Spleen (tissue), 11 donors: ENCODE results near the gene PUS1. TPM values are rescaled to one million over a fixed set of nuclear protein-coding genes. Genes with fewer than 3 reads are reported as not detected.

Experiments used
- DNase-seq: peaks from one replicate; pipeline ENCODE4 v3.0.0-alpha.2; 2020
- H3K27ac ChIP-seq, 8 donors: fragments of 200-600 bp; sonication (generic) in 7 of 8; 1 replicate in 4 of 8; 2 replicates in 4 of 8; pipeline versions ENCODE4 v1.5.0 to v1.8.0; 2016 to 2021; ENCODE audit warnings: inconsistent platforms in 4 of 8, mild to moderate bottlenecking in 4 of 8, moderate library complexity in 1 of 8
- H3K27me3 ChIP-seq, 7 donors: fragments of 200-600 bp; sonication (generic) in 6 of 7; replicated peaks in 1 of 7; 1 replicate in 4 of 7; 2 replicates in 3 of 7; pipeline versions ENCODE4 v1.5.0 to v1.8.0; 2016 to 2021; ENCODE audit warnings: inconsistent platforms in 3 of 7, mild to moderate bottlenecking in 1 of 7
- H3K36me3 ChIP-seq, 6 donors: fragments of 200-600 bp; sonication (generic) in 5 of 6; 1 replicate in 4 of 6; 2 replicates in 2 of 6; pipeline versions ENCODE4 v1.5.0 to v1.8.0; 2016 to 2021; ENCODE audit warnings: inconsistent platforms in 2 of 6
- H3K4me1 ChIP-seq, 6 donors: fragments of 200-600 bp; sonication (generic) in 5 of 6; 1 replicate in 3 of 6; 2 replicates in 3 of 6; pipeline versions ENCODE4 v1.5.0 to v1.8.0; 2016 to 2021; ENCODE audit warnings: inconsistent platforms in 3 of 6
- H3K4me3 ChIP-seq, 8 donors: fragments of 200-600 bp; sonication (generic) in 7 of 8; 1 replicate in 4 of 8; 2 replicates in 4 of 8; pipeline versions ENCODE4 v1.5.0 to v1.8.0; 2016 to 2021; ENCODE audit warnings: inconsistent platforms in 4 of 8, mild to moderate bottlenecking in 4 of 8, moderate library complexity in 2 of 8
- H3K9me3 ChIP-seq, 8 donors: fragments of 200-600 bp; sonication (generic) in 7 of 8; 1 replicate in 4 of 8; 2 replicates in 4 of 8; pipeline versions ENCODE4 v1.5.0 to v1.8.0; 2016 to 2021; ENCODE audit warnings: inconsistent platforms in 4 of 8
- CTCF ChIP-seq, 11 experiments: fragments of 200-600 bp in 7 of 11; fragments of 450-650 bp in 4 of 11; sonication (generic) in 4 of 11; IDR thresholded peaks in 8 of 11; conservative IDR thresholded peaks in 3 of 11; 1 replicate in 7 of 11; 2 replicates in 4 of 11; pipeline versions ENCODE4 v1.4.0 to v1.8.0; 2016 to 2021; ENCODE audit warnings: antibody characterized with exemption in 11 of 11, inconsistent platforms in 4 of 11, mild to moderate bottlenecking in 1 of 11
- POLR2A ChIP-seq, 3 donors: fragments of 450-650 bp; IDR thresholded peaks; one replicate each; pipeline ENCODE4 v1.5.1; 2017; ENCODE audit warnings: antibody characterized with exemption in 3 of 3, mild to moderate bottlenecking in 1 of 3
- POLR2AphosphoS5 ChIP-seq, 3 donors: sonication (generic); formaldehyde crosslinking; IDR thresholded peaks; one replicate each; pipeline ENCODE4 v1.5.1; 2017; ENCODE audit warnings: antibody characterized with exemption in 3 of 3
- WGBS, 5 donors: extraction: QIAGEN DNeasy Blood & Tissue Kit in 3 of 5; methylation state at CpG; one replicate each; pipeline versions ENCODE4 v1.1.5 to v1.1.7; 2013 to 2018; 5-methylcytosine and 5-hydroxymethylcytosine counted together
- intact Hi-C: fragments of 100-400 bp; cut with DNase I; formaldehyde crosslinking; loops from one replicate; pipeline ENCODE4 v1.15.0; 2023; ENCODE audit warnings: low total_unique reads
- polyA plus RNA-seq, 3 donors: library from polyadenylated mRNA; stranded (reverse); fragments of 200-250 nt; gene quantifications; one replicate each; pipeline ENCODE4 v1.2.1, GENCODE V29; 2013
- total RNA-seq, 7 donors: library from RNA; depleted of rRNA in 3 of 7; stranded (reverse); fragments of >200 nt in 3 of 7; fragmentation: NEBNext Ultra II Directional in 4 of 7; extraction: Animal tissue kit (Norgen Biotek cat#: 25700) in 4 of 7; gene quantifications; one replicate each; pipeline versions ENCODE4 v1.1.0 to v1.2.1, GENCODE V29; 2016 to 2021
- donor health status: healthy with polysubstance abuse.
- donor health status: DM: no; HTN: no; CAD: no; lungs with moderate emphysema.
- donor health status: DM: no; HTN: no; CAD: no.
- donor health status: Bipolar disorder and iron deficiency.
- donor health status: healthy.
- donor health status: DM: no; HTN: no; CAD: no.
- donor health status: DM: yes; HTN: yes; CAD: no.

Gene PUS1
- total and polyA plus RNA-seq, 10 donors = 16.0 to 46.5 (median 30.0) TPM

- Histone ChIP-seq H3K27ac (peak overlapping the region in 2 of 8 donors; percentile 11 to 45), H3K27me3 (no peaks in the 10 kb centered on the region), H3K9me3 (no peaks in the 10 kb centered on the region), H3K36me3 (peaks cover 0 to 73% (median 0%) of the 10 kb centered on the region in 6 donors), H3K4me3 (no peak overlapping the region), H3K4me1 (peaks cover 29 to 95% (median 63%) of the 10 kb centered on the region in 6 donors)
- intact Hi-C loops = no loop called here
- TF ChIP-seq POLR2AphosphoS5 (IDR thresholded peaks at IDR 0.05) = peak in 2 of 3 donors; percentile 10 to 37
- TF ChIP-seq POLR2A (IDR thresholded peaks at IDR 0.05) = no peak
- DNase-seq = peak; percentile 67
- WGBS, 5 donors = 75 to 94% (median 93%) methylated on average over 5 to 6 of the region's 6 CpGs
Measured at GRCh38 chr12:131900397-131900796, 28.7 kb upstream of the PUS1 start.

- Histone ChIP-seq H3K4me1 (peaks cover 19 to 88% (median 53%) of the 10 kb centered on the region in 6 donors), H3K4me3 (peak overlapping the region in 1 of 8 donors; percentile 25), H3K27ac (peak overlapping the region in 5 of 8 donors; percentile 14 to 64 (median 49)), H3K27me3 (no peaks in the 10 kb centered on the region), H3K9me3 (no peaks in the 10 kb centered on the region), H3K36me3 (peaks cover 0 to 79% (median 4%) of the 10 kb centered on the region in 6 donors)
- 70 to 79% (median 72%) methylated on average over 29 to 30 of the region's 30 CpGs for WGBS, 5 donors
- intact Hi-C loops = no loop called here
- peak; percentile 85 for DNase-seq
- TF ChIP-seq CTCF (IDR thresholded peaks at IDR 0.05 in 8 of 11, conservative IDR thresholded peaks at IDR 0.05 in 3 of 11) (peak in 1 of 11 experiments; percentile 6), POLR2A (IDR thresholded peaks at IDR 0.05) (no peak), POLR2AphosphoS5 (IDR thresholded peaks at IDR 0.05) (peak; percentile 54 to 70 (median 67))
Measured at GRCh38 chr12:131901431-131902331, 27.4 kb upstream of the PUS1 start.

DNA sequence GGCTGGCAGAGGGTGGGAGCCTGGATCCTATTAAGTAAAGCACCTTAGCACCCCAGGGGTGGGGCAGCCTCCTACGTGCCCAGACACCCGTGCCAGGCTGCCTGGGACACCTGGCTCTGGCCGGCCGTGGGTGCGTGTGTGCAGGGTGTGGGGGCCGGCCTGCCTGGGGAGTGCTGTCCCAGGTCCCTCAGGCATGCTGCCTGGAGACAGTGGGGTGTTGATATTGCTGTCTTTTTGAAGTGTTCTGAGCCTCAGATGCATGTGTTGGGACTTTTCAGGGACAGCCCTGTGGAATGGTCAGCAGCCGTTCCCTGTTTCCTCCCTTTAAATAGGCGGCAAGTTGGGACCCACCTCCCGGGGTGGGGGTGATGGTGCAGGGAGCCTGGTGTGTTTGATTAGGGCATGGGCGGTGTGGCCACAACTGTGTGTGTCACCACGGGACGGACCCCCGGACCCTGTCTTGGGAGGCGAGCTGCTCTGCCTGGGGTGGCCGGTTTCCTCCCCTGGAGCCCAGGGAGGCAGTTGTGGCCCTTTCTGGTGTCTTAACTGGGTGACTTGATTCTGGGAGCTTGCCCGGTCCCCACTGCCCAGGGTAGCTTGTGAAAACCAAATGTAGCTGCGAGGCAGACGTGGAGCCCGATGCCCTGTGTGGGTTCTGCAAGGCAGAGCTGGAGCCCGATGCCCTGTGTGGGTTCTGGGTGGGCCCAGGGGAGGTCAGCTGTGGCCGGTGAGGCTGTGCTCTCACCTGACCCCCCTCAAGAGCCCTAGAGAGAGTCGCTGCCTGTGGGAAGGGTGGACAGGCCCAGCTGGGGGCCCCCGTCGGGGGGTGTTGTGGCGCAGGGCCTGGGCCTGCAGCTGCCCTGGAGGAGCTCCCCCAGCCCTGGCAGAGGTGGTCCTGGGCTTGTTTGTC, 26.5 kb upstream of the PUS1 start:
- TF ChIP-seq CTCF (IDR thresholded peaks at IDR 0.05 in 8 of 11, conservative IDR thresholded peaks at IDR 0.05 in 3 of 11) (no peak), POLR2AphosphoS5 (IDR thresholded peaks at IDR 0.05) (peak in 1 of 3 donors; percentile 19), POLR2A (IDR thresholded peaks at IDR 0.05) (no peak)
- peaks cover 0 to 79% (median 8%) of the 10 kb centered on the region in 6 donors for H3K36me3 ChIP-seq
- intact Hi-C loops = no loop called here
- H3K27me3 ChIP-seq = no peaks in the 10 kb centered on the region
- peak overlapping the region in 5 of 8 donors; percentile 2 to 64 (median 49) for H3K27ac ChIP-seq
- peak; percentile 65 for DNase-seq
- WGBS, 5 donors = 62 to 85% (median 82%) methylated on average over 6 to 25 of the region's 25 CpGs
- no peak overlapping the region for H3K4me3 ChIP-seq
- peaks cover 11 to 79% (median 44%) of the 10 kb centered on the region in 6 donors for H3K4me1 ChIP-seq
- H3K9me3 ChIP-seq = no peaks in the 10 kb centered on the region
